AML-193 (cell line): Measurements from ENCODE around the gene TMEM203.

Experiments used
- DNase-seq, 2 experiments: peaks; one replicate each; lab custom pipeline; 2025; lab: John Stamatoyannopoulos, UW

Gene TMEM203

DNA sequence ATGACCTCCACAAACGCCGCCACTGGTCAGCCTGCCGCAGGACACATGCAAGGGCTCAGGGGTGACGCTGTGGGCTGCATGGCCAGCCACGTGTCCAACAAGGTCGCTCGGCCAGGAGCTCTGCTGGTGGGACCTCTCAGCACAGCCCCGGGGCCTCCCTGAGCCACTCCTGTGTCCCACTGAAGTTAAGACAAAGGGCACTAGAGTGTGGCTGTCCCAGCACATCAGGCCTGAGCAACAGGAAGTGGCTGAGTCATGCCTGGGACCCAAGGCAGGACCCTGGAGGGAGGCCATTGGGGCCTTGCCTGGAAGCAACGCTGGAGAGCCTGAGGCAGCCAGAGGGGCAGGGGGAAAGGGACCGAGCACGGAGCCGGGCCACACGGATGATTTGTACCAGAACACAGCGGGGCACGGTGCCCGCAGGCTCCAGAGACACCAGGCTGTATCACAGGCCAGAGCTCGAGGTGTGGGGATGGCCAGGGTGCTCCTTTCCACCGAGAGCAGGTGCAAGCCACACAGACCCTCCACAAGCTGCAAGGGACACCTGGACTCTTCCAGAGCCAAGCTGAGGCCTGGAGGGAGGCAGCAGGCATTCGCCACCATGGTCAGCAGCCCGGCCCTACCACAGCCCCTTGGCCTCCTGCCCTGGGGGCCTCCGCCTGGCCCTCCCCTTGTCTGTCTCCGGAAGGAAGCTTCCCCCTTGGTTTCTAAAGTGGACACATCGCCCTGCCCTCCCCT is 27.1 kb downstream of the TMEM203 start:
- no peak for DNase-seq

DNA sequence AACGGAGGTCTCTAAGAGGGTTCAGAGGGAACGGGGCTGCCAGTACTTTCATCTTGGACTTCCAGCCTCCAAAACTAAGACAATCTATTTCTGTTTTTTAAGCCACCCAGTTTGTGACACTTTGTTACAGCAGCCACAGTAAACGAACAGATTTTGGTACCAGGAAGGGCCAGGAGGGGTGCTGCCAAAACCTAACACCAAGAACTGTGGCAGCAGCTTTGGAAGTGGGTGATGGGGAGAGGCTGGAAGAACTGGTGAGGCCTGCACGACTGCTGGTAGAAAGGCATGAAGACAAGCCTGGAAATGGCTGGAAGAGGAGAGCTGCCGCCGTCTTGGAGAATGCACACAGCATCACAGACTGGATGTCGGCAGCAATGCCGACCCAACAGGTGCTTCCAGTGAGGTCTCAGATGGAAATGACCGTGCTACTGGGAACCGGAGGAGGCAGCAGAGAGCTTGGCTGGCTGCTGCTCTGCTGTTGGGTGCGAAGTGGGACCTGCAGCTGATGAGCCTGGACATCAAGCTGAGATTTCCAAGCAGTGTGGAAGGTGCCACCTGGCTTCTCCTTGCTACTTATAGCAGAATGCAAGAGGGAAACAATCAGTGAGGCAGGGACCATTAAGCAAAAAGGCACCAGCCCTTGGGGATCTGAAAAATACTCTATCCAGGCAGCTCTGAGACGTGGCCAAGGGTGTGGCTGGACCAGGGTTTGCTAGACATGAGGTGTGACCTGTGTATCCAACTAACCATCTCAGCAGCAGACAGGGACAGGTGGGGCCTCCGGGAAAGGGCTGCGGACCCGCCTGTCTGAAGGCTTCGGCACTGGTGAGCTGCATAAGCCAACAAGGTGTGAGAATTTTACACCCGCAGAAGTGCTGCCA is 28.9 kb downstream of the TMEM203 start:
- DNase-seq = no peak

DNA sequence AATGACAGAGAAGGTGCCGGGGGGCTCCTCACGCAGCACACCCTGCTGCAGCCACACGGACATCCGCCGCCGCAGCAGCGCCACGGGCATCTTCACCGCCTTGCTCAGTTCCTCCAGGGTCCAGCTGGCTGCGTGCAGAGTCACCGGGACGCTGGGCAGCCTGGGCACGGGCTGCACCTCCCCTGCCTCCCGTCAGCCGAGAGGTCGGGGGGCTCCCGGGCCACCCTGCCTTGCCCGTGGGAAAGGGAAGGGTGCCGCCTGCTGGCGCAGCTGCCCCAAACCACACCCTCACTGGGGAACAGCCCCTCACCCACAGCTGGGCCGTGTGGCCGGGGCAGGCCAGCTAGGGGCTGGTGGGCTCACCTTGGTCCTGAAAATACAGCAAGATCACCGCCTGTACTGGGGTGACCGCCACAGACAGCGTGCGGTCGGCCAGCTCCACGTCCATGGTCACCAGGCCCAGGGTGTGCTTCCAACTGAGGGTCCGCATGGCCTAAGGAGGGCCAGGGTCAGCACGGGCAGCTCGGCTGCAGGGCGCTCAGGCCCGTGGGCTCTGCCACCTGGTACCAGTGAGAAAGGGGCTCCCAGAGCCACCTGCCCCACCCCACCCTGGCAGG is 30.0 kb downstream of the TMEM203 start:
- no peak for DNase-seq

DNA sequence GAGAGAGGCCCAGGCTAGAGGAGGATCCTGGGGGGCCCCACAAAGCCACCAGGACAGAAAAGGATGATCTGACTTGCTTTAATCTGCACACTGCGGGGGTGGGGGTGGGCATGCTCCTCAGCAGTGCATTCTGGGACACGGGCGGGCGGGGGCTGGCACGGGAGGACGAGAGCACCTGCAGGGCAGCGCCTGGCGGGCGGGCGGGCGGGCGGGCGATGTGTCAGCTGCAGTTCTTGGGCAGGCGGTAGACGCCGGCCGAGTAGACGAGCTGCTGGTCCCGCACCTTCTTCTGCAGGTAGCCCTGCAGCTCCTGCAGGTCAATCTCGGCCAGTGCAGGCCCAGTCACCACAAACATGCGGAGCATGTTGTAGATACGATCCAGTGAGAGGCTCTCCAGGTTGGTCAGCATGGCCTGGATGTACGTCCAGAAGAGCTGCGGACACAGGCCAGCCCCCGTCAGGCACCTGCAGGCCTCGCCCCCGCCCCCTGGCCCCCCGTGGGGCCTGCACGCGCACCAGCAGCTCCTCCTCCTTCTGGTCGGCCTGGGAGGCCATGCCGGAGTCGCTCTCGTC is 30.6 kb downstream of the TMEM203 start:
- DNase-seq = no peak

DNA sequence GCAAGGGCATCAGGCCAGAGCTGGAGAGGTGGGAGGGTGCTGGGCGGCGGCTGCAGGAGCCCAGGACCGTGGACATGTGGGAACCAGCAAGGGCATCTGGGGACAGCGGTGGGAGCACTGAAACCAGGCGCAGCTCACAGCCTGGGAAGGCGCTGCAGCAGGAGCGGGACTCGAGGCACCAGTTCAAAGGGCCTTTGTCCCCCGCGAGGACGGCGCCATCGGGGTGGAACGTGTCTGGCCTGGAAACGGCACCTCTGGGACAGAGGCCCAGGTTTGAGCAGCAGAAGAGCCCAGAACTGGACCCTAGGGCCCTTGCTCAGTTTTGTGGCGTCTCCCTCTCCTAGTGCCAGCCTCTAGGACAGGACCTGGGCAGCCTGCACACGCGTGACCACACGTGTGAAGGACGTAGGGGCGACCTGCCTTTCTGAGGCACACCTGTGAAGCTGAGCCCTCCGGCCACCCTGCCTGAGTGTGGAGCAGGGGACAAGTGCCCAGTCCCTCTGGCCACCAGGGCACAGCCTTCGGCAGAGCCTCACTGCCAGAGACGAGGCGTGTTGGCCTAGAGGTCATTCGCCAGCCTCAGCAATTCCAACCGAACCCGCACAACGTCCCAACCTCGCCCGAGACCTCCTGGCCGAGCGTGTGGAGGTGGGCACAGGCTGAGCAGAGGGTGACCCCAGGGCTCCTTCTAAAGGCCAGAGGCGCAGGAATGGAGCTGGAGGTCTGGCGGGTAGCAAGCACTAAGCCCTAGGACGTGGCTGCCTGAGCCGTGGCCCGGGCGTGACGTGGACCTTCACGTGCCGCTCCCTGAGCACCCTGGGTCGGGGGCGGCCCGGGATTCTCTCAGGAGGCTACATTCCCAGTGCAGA is 31.4 kb downstream of the TMEM203 start:
- DNase-seq = no peak

DNA sequence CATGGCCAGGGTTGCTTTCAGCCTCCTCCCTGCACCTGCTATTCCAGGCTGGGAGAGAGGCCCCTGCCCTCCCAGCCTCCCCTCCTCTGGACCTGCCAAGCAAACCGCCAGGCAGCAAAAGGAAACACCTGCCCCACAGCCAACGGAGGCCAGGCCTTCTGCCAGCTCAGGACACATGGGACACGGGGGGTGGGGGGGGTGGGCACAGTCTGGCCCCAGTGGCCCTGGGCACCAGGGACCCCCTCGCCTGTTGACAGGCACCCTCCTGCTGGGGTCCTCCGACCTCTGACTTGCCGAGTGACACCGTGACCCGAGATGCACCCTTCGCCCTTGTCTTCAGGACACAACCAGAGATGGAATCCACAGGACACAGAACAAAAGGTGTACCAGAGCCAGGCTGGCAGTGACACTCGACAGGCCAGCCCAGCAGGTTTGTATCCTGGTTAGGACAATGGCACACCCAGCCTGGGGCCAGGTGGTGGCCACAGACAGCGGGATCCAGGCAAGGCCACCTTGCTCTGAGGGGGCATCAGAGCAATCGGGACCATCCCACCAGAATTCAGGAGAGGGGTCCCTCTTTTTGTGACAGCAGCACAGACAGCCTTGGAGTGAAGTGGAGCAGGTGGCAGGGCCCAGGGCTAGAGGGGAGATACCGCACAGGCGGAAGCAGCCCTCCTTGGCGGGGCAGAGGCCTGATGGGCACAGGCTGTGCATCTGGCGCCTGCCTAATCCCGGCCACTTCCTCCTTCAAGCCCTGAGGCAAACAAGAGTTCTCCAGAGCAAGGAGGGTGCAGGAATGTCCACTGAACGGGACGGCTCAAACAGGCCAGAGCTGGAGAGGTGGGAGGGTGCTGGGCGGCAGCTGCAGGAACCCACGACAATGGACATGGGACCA is 32.3 kb downstream of the TMEM203 start:
- DNase-seq = no peak

DNA sequence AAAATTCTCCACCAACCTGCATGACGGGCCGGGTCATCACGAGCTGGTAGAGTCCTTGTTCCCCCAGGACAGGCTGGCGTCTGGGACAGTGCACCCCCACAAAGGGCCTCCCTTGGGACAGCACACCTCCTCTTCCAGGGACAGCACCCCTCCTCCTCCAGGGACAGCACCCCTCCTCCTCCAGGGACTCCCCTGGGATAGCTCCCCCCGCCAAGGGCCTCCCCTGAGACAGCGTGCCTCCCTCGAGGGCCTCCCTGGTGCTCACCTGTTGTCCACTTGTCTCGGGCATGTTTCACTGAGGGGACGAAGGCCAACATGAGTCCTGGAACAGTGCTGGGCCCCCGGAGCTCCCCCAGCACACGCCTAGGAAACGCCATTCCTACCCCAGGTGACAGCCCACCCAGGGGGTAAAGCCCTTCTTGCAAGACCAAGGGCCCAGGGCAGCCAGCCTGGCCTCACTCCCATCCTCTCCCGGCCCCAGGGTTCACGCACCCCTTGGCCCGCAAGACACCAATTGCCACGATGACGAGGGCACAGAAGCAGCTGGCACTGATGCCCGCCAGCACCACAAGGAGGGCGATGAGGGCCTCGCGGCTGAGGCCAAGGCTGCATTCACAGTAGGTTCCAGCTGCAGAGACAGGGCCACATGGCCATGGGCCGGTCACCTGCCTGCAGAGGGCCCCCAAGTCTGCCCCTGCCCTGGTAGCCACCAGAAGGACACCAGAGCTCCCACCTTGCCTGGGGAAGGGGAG is 34.1 kb downstream of the TMEM203 start:
- DNase-seq = no peak

DNA sequence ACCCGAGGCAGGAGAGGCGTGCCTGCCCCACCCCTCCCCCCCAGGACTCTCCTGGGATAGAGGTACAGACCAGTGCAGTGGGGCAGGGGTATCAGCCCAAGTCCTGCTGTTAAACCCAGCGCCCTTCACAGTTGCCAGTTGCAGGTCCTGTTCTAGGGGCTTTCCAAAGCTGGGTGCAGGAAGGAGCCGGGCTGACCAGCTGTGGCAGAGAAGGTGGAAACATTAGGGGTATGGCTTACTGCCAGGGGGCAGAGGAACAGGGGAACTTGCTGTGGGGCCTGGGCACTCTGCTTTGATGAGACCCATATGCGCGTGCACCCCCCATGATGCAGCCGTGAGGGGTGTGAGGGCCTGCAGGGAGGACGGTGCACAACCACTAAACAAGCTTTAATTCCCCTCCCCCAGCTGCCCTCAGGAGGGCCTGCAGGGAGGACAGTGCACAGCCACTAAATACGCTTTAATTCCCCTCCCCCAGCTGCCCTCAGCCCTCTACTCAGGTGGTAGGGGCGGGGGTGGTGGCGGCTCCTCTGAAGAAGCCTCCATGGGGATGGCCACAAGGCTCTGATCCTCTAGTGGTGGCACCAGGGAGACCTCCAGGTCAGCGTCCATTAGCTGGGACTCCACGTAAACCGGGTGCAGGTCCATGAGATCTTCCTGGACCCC is 34.8 kb downstream of the TMEM203 start:
- no peak for DNase-seq

DNA sequence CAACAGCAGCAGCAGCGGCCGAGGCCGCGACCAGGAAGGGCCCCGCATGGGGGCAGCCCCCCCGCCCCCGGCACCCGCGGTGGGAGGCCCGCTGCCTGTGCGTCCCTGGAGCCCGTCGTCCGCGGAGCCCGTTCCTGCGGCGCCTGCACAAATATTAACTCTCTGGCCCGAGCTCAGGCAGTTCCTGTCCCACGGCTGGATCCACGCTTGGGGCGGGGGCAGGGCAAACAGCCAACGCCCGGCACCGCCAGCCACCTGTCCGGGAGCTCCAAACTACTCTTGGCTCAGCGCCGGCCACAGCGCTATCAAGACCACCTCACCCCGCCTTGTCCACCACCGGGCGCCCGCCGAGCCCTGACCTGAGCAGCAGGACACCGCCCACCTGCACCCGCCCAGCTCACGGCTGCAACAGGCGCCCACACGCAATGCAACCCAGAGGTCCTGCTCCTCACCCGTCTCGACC is 35.5 kb downstream of the TMEM203 start, which contains the start of gene LRRC26:
TSS of gene LRRC26 (minus strand) at position 156 of the 463 bp plus-strand sequence. CDS start at position 48, 108 bp downstream.
- no peak for DNase-seq

DNA sequence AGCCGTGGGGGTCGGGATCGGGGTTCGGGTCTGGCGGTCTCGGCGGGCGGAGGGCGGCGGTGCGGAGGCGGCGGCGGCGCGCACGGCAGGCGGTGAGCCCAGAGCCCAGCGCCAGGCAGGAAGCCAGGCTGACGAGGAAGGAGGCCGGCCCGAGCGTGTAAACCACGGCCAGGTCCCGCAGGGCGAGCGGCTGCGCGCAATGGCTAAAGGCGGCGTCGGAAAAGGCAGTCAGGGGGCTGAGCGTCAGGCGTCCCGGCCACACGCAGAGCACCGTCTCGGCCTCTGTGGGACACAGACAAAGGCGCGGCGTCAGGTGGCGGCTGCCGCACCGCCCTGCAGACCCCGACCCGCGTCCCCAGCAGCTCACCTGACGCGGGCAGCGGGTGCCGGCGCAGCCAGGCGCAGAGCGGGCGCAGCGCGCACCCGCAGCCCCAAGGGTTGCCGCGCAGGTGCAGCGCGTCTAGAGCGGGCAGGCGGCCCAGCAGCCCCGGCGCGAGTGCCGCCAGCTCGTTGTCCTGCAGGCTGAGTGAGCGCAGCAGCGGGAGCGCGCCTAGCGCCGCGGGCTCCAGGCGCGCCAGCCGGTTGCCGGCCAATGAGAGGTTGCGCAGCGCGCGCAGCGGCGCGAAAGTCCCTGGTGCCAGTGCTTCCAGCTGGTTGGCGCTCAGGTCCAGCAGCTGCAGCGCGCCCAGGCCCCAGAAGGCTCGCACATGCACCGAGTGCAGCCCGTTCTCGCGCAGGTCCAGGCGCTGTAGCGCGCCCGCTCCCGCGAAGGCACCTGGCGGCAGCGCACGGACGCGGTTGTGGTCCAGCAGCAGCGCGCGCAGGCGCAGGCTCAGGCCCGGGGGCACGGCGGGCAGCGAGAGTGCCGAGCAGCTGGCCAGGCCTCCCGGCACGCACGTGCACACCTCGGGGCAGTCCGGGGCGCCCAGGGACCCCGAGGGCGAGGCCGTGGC is 36.3 kb downstream of the TMEM203 start:
- no peak for DNase-seq

DNA sequence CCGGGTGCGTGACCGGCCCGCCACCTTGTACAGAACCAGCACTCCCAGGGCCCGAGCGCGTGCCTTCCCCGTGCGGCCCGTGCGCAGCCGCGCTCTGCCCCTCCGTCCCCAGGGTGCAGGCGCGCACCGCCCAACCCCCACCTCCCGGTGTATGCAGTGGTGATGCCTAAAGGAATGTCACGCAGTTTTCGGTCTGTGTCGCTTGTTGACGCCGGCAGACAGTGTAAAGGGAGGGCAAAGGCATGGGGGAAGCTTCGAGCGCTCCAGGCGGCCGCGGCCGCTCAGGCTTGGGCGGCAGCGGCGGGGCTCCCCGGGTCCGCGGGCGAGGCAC is 36.9 kb downstream of the TMEM203 start:
- no peak for DNase-seq

DNA sequence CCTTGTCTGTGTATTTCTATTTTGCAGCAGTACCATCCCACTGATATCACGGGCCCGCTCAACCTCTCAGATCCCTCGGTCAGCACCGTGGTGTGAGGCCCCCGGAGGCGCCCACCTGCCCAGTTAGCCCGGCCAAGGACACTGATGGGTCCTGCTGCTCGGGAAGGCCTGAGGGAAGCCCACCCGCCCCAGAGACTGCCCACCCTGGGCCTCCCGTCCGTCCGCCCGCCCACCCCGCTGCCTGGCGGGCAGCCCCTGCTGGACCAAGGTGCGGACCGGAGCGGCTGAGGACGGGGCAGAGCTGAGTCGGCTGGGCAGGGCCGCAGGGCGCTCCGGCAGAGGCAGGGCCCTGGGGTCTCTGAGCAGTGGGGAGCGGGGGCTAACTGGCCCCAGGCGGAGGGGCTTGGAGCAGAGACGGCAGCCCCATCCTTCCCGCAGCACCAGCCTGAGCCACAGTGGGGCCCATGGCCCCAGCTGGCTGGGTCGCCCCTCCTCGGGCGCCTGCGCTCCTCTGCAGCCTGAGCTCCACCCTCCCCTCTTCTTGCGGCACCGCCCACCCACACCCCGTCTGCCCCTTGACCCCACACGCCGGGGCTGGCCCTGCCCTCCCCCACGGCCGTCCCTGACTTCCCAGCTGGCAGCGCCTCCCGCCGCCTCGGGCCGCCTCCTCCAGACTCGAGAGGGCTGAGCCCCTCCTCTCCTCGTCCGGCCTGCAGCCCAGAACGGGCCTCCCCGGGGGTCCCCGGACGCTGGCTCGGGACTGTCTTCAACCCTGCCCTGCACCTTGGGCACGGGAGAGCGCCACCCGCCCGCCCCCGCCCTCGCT is 37.5 kb downstream of the TMEM203 start:
- no peak for DNase-seq

DNA sequence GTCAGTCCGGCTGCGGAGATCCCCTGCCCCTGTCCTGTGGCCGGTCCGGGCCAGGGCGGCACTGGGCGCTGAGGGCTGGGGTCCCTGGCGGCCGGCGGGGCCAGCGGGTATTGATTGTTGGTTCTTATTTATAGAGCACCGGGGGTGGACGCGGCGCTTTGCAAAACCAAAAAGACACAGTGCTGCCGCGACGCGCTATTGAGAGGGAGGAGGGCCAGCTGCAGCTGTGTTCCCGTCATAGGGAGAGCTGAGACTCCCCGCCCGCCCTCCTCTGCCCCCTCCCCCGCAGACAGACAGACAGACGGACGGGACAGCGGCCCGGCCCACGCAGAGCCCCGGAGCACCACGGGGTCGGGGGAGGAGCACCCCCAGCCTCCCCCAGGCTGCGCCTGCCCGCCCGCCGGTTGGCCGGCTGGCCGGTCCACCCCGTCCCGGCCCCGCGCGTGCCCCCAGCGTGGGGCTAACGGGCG is 38.1 kb downstream of the TMEM203 start:
- no peak for DNase-seq

DNA sequence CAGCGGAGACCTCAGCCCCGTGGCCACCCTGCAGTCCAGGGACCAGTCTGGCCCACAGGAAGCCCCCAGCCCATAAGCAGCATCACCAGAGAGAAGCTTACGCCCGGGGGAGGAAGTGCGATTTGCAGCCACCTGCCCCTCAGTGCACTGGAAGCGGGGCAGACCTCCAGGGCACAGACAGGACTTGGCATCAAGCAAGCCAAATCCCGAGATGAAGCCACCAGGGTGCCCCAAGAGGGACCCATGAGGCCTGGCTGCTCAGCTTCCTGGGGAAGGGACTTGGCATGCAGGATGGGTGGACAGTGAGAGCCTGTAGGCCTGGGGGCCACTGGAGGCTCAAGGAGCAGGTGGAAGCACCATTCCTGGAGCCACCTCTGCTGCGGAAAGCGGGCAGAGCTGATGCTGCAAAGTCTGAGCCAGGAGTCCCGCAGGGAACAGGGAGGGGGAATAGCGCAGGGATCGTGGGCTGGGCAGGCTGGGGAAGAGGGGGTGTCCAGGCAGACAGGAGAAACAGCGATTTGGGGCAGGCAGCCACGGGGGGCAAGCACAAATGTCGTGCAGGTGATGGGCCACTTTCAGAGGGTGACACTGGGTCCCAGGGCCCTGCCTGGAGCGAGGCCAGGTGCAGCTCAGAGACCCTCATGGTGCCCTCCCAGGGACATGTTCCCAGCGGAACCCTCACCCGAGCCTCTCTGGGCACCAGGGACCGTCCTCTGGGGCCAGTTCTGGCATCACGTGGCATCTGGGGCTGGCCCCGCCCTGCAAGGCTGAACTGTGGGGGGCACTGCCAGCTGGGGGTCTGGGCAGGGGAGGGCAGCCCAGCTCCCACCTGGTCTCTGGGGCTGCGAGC is 38.8 kb downstream of the TMEM203 start:
- DNase-seq = no peak

DNA sequence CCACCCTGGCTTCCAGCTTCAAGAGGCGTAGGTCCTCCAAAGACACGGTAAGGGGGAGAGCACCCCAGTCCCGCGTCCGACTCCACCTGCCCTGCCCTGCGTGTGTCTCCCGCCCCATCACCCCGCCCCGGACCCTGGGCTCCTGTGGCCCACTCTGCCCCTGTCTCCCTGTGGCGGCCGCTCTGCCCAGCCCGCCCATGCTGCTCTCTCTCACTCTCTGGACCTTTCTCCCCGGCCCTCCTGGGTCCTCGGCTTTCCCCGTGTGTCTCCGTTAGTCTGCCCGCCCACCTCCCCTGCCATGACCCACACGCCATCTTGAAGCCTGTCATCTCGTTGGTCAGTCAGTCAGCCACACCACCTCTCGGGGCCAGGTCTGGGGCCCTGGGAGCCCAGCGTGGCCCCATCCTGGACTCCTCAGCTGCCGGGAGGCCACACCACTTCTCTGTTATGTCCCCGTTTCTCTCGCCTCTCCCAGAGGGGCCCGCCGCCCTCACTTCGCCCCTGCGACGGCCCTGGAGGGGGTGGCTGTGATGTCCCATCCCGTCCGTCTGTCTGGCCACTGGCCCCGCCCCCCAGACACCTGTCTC is 40.1 kb downstream of the TMEM203 start:
- DNase-seq = no peak
